PC-3 (cell line): ENCODE results near the gene DYNLL2. TPM values are rescaled to one million over a fixed set of nuclear protein-coding genes. Genes with fewer than 3 reads are reported as not detected.

Experiments
- ATAC-seq: fragments of 200-7000 bp; cut with Tn5 transposase; 2 replicates; pipeline ENCODE4 v1.9.1; 2020; ENCODE audit warnings: mild to moderate bottlenecking, moderate library complexity
- BruUV-seq: library from RNA; stranded (reverse); fragments of 400-500 nt; replicated peaks from 2 replicates; lab custom pipeline; 2021; lab: Mats Ljungman, UMichigan
- CTCF ChIA-PET: fragments of 300-600 bp; sonication (Branson Sonifier 250); formaldehyde crosslinking; loops from one replicate; lab custom pipeline; 2022; ENCODE audit warnings: antibody characterized with exemption; lab: Charles Lee
- POLR2A ChIA-PET: fragments of 300-600 bp; sonication (Branson Sonifier 250); formaldehyde crosslinking; loops from one replicate; lab custom pipeline; 2022; ENCODE audit warnings: antibody characterized with exemption; ENCODE audit not compliant: unreplicated experiment; lab: Charles Lee
- DNase-seq: peaks from one replicate; pipeline ENCODE4 v3.0.0-alpha.2; 2015
- H2AFZ ChIP-seq: fragments of 300-600 bp; sonication (generic); 2 replicates; pipeline ENCODE4 v1.6.0; 2016; ENCODE audit warnings: antibody characterized with exemption, low read length
- H3F3A ChIP-seq: fragments of 300-600 bp; sonication (generic); one replicate; pipeline ENCODE4 v1.6.0; 2017; ENCODE audit warnings: antibody characterized with exemption, low read length, control low read depth, mild to moderate bottlenecking; ENCODE audit not compliant: unreplicated experiment
- H3K27ac ChIP-seq: fragments of 300-600 bp; sonication (generic); 2 replicates; pipeline ENCODE4 v1.5.1; 2016; ENCODE audit warnings: mild to moderate bottlenecking, low read length
- H3K27me3 ChIP-seq: fragments of 300-600 bp; sonication (generic); 2 replicates; pipeline ENCODE4 v1.6.1; 2016; ENCODE audit warnings: low read length, mixed read lengths
- H3K36me3 ChIP-seq: fragments of 300-600 bp; sonication (generic); 2 replicates; pipeline ENCODE4 v1.6.1; 2016; ENCODE audit warnings: low read depth, mixed run types, low read length, mixed read lengths
- H3K4me1 ChIP-seq: fragments of 300-600 bp; sonication (generic); 2 replicates; pipeline ENCODE4 v1.5.1; 2016; ENCODE audit warnings: low read length; ENCODE audit not compliant: insufficient read depth
- H3K4me2 ChIP-seq: fragments of 300-600 bp; sonication (generic); 2 replicates; pipeline ENCODE4 v1.6.0; 2016; ENCODE audit warnings: low read length
- H3K4me3 ChIP-seq: fragments of 300-600 bp; sonication (generic); 2 replicates; pipeline ENCODE4 v1.5.1; 2016; ENCODE audit warnings: mild to moderate bottlenecking, low read length, mixed read lengths
- H3K79me2 ChIP-seq: fragments of 300-600 bp; sonication (generic); 2 replicates; pipeline ENCODE4 v1.6.1; 2017; ENCODE audit warnings: low read length, mixed read lengths
- H3K9ac ChIP-seq: fragments of 300-600 bp; sonication (generic); 2 replicates; pipeline ENCODE4 v1.6.0; 2016; ENCODE audit warnings: mild to moderate bottlenecking, low read length
- H3K9me2 ChIP-seq: fragments of 300-600 bp; sonication (generic); replicated peaks from 2 replicates; pipeline ENCODE4 v1.6.1; 2016; ENCODE audit warnings: mixed run types, low read length, mixed read lengths
- H3K9me3 ChIP-seq: fragments of 300-600 bp; sonication (generic); 2 replicates; pipeline ENCODE4 v1.6.1; 2016; ENCODE audit warnings: low read length, mixed read lengths
- H4K20me1 ChIP-seq: fragments of 300-600 bp; sonication (generic); 2 replicates; pipeline ENCODE4 v1.6.1; 2016; ENCODE audit warnings: low read length, mixed read lengths
- CTCF ChIP-seq: fragments of 300-600 bp; sonication (generic); conservative IDR thresholded peaks from 2 replicates; pipeline ENCODE4 v1.5.1; 2017; ENCODE audit warnings: antibody characterized with exemption, low read depth, mild to moderate bottlenecking, low read length
- EZH2 ChIP-seq: fragments of 300-600 bp; sonication (generic); IDR thresholded peaks from one replicate; pipeline ENCODE4 v1.6.1; 2017; ENCODE audit warnings: antibody characterized with exemption, mild to moderate bottlenecking, low read length; ENCODE audit not compliant: unreplicated experiment
- EZH2phosphoT487 ChIP-seq: fragments of 300-600 bp; sonication (generic); IDR thresholded peaks from 2 replicates; pipeline ENCODE4 v1.6.1; 2018; ENCODE audit warnings: mild to moderate bottlenecking, antibody characterized with exemption, low read length, borderline replicate concordance
- intact Hi-C: fragments of 100-400 bp; cut with micrococcal nuclease; formaldehyde crosslinking; loops from 2 replicates; pipeline ENCODE4 v1.9.0; 2023
- total RNA-seq: library from RNA; depleted of rRNA; stranded (reverse); fragments of >200 nt; gene quantifications from 2 replicates; pipeline ENCODE4 v1.2.3, GENCODE V29; 2014

The DYNLL2 gene
- total RNA-seq, 1 experiment from 2014 or later = 38.0 TPM

GRCh38 chr17:58083491-58084316 is 485 bp downstream of the DYNLL2 start:
- Histone ChIP-seq H4K20me1 (peaks cover 51% of the 10 kb centered on the region), H3K9me3 (no peaks in the 10 kb centered on the region), H3K4me2 (peak overlapping the region; percentile 97), H3K4me1 (peaks cover 22% of the 10 kb centered on the region), H3K4me3 (peak overlapping the region; percentile 97), H3K9me2 (no peaks in the 10 kb centered on the region), H3K36me3 (peaks cover 38% of the 10 kb centered on the region), H3F3A (no peaks in the 10 kb centered on the region), H3K27ac (no peak overlapping the region), H3K9ac (peak overlapping the region; percentile 84), H2AFZ (no peak overlapping the region; the same call in 1 of the 2 replicates), H3K27me3 (no peaks in the 10 kb centered on the region), H3K79me2 (peaks cover 54% of the 10 kb centered on the region)
- POLR2A ChIA-PET = interaction anchor here (0.6 to 0.8 kb wide), 4 partner anchors 61 to 480 kb away, joined by 3 to 16 read pairs (median 6); no protein-coding TSS in a partner anchor
- ATAC-seq = peak; percentile 62
- TF ChIP-seq EZH2phosphoT487 = no peak
- TF ChIP-seq CTCF = no peak
- TF ChIP-seq EZH2 = no peak
- no TSS peak for BruUV-seq
- DNase-seq = peak; percentile 55
- intact Hi-C loops = loop anchor here (1.0 kb wide), 1 partner anchor 76 kb away; the partner anchor contains the start of gene SRSF1
- CTCF ChIA-PET = interaction anchor here (0.6 to 1.2 kb wide), 2 partner anchors 82 to 300 kb away, joined by 3 to 4 read pairs; no protein-coding TSS in a partner anchor

- CTCF ChIA-PET = no interaction called here
- peak; percentile 62 for DNase-seq
Observed at GRCh38 chr17:58084317-58084981, 1.2 kb downstream of the DYNLL2 start.

More at GRCh38 chr17:58084317-58084981, 1.2 kb downstream of the DYNLL2 start:
- POLR2A ChIA-PET = interaction anchor here (0.7 kb wide), 1 partner anchor 223 kb away, joined by 16 read pairs; no protein-coding TSS in a partner anchor
- Histone ChIP-seq H3K9me2 (no peaks in the 10 kb centered on the region), H3K36me3 (peaks cover 46% of the 10 kb centered on the region), H3K4me2 (peak overlapping the region; percentile 97), H3K9me3 (no peaks in the 10 kb centered on the region), H3K4me1 (peaks cover 22% of the 10 kb centered on the region), H3K4me3 (peak overlapping the region; percentile 97), H3F3A (no peaks in the 10 kb centered on the region), H3K27me3 (no peaks in the 10 kb centered on the region), H4K20me1 (peaks cover 59% of the 10 kb centered on the region), H2AFZ (no peak overlapping the region), H3K79me2 (peaks cover 61% of the 10 kb centered on the region), H3K27ac (no peak overlapping the region), H3K9ac (peak overlapping the region; percentile 84)
- BruUV-seq = TSS peak; percentile 31
- ATAC-seq = peak; percentile 8; the same call in 1 of the 2 replicates
- intact Hi-C loops = loop anchor here (1.0 kb wide), 1 partner anchor 77 kb away; the partner anchor contains the start of gene SRSF1
- TF ChIP-seq EZH2phosphoT487 (no peak), EZH2 (no peak), CTCF (peak; percentile 67)
